Testis (tissue), 2 donors: ENCODE data around the gene CEACAM6.

Experiments used
- POLR2A ChIP-seq: fragments of 450-650 bp; IDR thresholded peaks from one replicate; pipeline ENCODE4 v1.6.1; 2017; ENCODE audit warnings: antibody characterized with exemption, mild to moderate bottlenecking, moderate library complexity
- TF ChIP-seq, protein P1 (sequence below), 3 experiments: fragments of 450-650 bp in 2 of 3; fragments of 200-600 bp in 1 of 3; sonication (generic) in 1 of 3; IDR thresholded peaks; one replicate each; pipeline ENCODE4 v1.5.1; 2016 to 2019; ENCODE audit warnings: antibody characterized with exemption in 3 of 3, mild to moderate bottlenecking in 2 of 3, moderate library complexity in 1 of 3

DNA sequence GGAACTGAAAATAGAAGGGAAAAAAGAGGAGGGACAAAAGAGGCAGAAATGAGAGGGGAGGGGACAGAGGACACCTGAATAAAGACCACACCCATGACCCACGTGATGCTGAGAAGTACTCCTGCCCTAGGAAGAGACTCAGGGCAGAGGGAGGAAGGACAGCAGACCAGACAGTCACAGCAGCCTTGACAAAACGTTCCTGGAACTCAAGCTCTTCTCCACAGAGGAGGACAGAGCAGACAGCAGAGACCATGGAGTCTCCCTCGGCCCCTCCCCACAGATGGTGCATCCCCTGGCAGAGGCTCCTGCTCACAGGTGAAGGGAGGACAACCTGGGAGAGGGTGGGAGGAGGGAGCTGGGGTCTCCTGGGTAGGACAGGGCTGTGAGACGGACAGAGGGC is 46.8 kb upstream of the CEACAM6 start, which contains the start of gene CEACAM5:
- TF ChIP-seq, protein P1, sequence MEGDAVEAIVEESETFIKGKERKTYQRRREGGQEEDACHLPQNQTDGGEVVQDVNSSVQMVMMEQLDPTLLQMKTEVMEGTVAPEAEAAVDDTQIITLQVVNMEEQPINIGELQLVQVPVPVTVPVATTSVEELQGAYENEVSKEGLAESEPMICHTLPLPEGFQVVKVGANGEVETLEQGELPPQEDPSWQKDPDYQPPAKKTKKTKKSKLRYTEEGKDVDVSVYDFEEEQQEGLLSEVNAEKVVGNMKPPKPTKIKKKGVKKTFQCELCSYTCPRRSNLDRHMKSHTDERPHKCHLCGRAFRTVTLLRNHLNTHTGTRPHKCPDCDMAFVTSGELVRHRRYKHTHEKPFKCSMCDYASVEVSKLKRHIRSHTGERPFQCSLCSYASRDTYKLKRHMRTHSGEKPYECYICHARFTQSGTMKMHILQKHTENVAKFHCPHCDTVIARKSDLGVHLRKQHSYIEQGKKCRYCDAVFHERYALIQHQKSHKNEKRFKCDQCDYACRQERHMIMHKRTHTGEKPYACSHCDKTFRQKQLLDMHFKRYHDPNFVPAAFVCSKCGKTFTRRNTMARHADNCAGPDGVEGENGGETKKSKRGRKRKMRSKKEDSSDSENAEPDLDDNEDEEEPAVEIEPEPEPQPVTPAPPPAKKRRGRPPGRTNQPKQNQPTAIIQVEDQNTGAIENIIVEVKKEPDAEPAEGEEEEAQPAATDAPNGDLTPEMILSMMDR (IDR thresholded peaks at IDR 0.05) = no peak
- TF ChIP-seq POLR2A = no peak
